ENCODE measurements around the gene DPY19L3.

The DPY19L3 gene

DNA sequence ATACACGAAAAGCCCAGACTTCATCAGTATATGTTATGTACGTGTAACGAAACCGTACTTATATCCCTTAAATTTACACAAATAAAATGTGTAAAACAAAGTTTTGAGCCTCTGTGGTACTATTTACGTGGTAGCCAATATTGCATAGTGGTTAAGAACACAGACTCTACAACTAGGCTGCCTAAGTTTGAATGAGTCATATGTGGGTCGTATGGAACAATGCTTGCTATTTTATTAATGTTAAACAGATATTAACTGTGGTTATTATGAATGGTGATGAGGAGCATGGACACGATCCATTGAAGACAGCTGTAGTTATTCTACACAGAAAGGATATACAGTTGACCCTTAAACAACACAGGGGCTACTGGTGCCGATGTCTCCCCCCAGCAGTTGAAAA lies 42.5 kb downstream of the DPY19L3 start:
- Histone ChIP-seq H3K36me3 (ENCODE audit: control insufficient read depth in 1 of 2, insufficient read depth in 2 of 2, low read length in 2 of 2) (peaks cover 0 to 12% of the 10 kb centered on the region in 2 donors), H3K4me3 (ENCODE audit: low read depth in 1 of 2, low read length in 2 of 2) (no peak overlapping the region), H3K27me3 (ENCODE audit: low read depth, low read length) (no peaks in the 10 kb centered on the region), H3K4me1 (ENCODE audit: control insufficient read depth in 1 of 2, insufficient read depth in 2 of 2, low read length in 2 of 2) (no peaks in the 10 kb centered on the region), H3K27ac (ENCODE audit: low read length) (no peak overlapping the region), H3K9me3 (ENCODE audit: control insufficient read depth in 1 of 2, low read length in 2 of 2) (no peaks in the 10 kb centered on the region)

DNA sequence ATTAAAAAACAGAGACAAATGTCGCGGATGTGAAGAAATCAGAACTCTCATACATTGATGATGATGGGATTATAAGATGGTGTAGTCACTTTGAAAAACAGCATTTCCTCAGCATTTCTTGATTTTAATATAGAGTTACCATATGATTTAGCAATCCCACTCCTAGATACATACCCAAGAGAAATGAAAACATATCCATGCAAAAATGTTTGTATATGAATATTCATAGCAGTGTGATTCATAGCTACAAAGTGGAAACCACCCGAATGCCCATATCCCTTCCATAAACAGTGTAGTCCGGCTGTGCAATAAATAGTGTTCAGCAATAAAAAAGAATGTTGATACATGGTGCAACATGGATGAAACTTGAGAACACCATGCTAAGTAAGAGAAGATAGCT lies 44.6 kb downstream of the DPY19L3 start:
- Histone ChIP-seq H3K27ac (ENCODE audit: low read length) (no peak overlapping the region), H3K4me3 (ENCODE audit: low read depth in 1 of 2, low read length in 2 of 2) (no peak overlapping the region), H3K4me1 (ENCODE audit: control insufficient read depth in 1 of 2, insufficient read depth in 2 of 2, low read length in 2 of 2) (no peaks in the 10 kb centered on the region), H3K27me3 (ENCODE audit: low read depth, low read length) (no peaks in the 10 kb centered on the region), H3K36me3 (ENCODE audit: control insufficient read depth in 1 of 2, insufficient read depth in 2 of 2, low read length in 2 of 2) (peaks cover 0 to 14% of the 10 kb centered on the region in 2 donors), H3K9me3 (ENCODE audit: control insufficient read depth in 1 of 2, low read length in 2 of 2) (no peaks in the 10 kb centered on the region)

DNA sequence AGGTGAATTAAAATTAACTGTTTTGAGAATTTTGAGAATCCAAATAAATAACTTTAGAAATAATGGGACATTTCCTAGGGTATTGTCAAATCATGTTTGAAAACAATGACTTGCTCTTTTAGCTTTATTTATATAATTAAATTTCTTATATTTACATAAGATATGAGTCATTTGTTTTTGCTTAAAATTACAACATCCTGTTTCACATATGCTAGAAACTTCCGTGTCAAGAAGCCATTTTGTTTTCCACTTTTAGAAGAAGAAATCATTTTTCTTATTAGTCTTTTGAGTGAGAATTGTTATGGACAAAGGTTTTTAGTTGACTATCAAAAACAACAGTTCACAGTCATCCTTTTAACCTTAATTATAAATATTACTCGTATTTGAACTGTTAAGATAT lies 48.2 kb downstream of the DPY19L3 start:
- no peaks in the 10 kb centered on the region for H3K27me3 ChIP-seq (ENCODE audit: low read depth, low read length)
- no peaks in the 10 kb centered on the region for H3K9me3 ChIP-seq (ENCODE audit: control insufficient read depth in 1 of 2, low read length in 2 of 2)
- H3K4me3 ChIP-seq (ENCODE audit: low read depth in 1 of 2, low read length in 2 of 2), result no peak overlapping the region
- no peak overlapping the region for H3K27ac ChIP-seq (ENCODE audit: low read length)
- peaks cover 5 to 16% of the 10 kb centered on the region in 2 donors for H3K36me3 ChIP-seq (ENCODE audit: control insufficient read depth in 1 of 2, insufficient read depth in 2 of 2, low read length in 2 of 2)
- H3K4me1 ChIP-seq (ENCODE audit: control insufficient read depth in 1 of 2, insufficient read depth in 2 of 2, low read length in 2 of 2), result no peaks in the 10 kb centered on the region

DNA sequence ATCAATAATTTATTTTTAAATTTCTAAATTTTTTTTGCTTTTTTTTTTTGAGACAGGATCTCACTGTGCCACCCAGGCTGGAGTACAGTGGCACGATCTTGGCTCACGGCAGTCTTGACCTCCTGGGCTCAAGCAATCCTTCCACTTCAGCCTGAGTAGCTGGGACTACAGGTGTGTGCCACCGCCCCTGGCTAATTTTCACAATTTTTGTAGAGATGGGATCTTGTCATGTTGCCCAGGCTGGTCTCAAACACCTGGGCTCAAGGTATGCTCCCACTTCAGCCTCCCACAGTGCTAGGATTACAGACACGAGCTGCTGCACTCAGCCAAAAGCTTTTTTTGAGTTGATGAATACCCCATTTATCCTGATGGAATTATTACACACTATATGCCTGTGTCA lies 50.8 kb downstream of the DPY19L3 start:
- Histone ChIP-seq H3K4me1 (ENCODE audit: control insufficient read depth in 1 of 2, insufficient read depth in 2 of 2, low read length in 2 of 2) (no peaks in the 10 kb centered on the region), H3K27ac (ENCODE audit: low read length) (no peak overlapping the region), H3K36me3 (ENCODE audit: control insufficient read depth in 1 of 2, insufficient read depth in 2 of 2, low read length in 2 of 2) (peaks cover 6 to 16% of the 10 kb centered on the region in 2 donors), H3K9me3 (ENCODE audit: control insufficient read depth in 1 of 2, low read length in 2 of 2) (no peaks in the 10 kb centered on the region), H3K27me3 (ENCODE audit: low read depth, low read length) (no peaks in the 10 kb centered on the region), H3K4me3 (ENCODE audit: low read depth in 1 of 2, low read length in 2 of 2) (no peak overlapping the region)

DNA sequence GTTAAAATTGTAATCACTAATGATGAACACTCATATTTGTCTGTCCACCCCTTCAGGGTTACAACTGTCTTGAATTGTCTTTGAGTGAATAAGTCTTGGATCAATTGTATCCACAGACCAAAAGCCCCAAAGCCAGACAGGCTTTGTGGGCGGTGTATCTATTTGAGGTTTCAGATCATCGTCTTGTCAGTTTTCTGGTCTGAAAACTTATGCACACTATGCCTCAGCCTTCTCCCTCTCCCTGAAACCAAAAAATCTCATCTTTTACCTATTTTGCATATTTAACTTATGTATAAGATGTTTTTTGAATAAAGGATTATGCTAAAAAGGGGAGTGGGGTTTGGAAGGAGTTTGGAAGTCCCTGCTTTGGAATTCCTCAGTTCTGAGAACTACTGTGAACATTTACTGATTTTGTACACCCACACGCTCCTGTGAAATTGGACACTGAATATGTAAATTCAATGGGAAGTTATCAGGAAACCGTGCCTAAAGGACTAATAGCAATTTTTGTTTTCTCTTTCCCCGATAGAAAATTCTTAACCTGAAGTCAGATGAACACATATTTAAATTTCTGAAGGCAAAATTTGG lies 52.1 kb downstream of the DPY19L3 start:
- Histone ChIP-seq H3K9me3 (ENCODE audit: control insufficient read depth in 1 of 2, low read length in 2 of 2) (no peaks in the 10 kb centered on the region), H3K36me3 (ENCODE audit: control insufficient read depth in 1 of 2, insufficient read depth in 2 of 2, low read length in 2 of 2) (peaks cover 8 to 9% of the 10 kb centered on the region in 2 donors), H3K27me3 (ENCODE audit: low read depth, low read length) (no peaks in the 10 kb centered on the region), H3K4me3 (ENCODE audit: low read depth in 1 of 2, low read length in 2 of 2) (no peak overlapping the region), H3K27ac (ENCODE audit: low read length) (no peak overlapping the region), H3K4me1 (ENCODE audit: control insufficient read depth in 1 of 2, insufficient read depth in 2 of 2, low read length in 2 of 2) (no peaks in the 10 kb centered on the region)

DNA sequence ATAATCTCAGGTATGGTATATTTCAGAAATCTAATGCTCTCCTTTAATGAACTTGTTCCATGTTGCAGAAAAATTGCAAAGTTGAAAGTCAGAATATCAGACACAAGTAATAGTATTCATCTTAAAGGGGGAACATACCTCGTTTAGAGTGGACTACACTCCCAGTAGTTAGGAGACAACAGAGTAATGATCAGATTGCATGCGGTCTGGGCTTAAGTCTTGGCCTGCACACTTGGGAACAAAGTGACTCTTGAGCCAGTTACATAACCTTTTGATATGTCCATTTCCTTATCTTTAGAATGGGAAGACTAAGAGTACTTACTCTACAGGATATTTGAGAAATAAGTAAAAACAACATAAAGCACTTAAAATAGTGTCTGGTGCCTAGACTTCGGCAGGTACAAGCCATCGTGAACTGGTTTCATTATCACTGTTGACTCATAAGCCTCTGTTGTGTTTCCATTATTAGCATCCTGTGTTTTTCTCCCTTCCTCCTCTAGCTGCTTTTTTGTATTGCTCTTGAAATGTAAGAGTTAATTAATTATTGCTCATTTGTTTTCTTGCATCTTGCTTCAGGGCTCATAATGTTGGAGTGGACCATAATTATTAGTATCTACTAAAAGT lies 53.0 kb downstream of the DPY19L3 start:
- Histone ChIP-seq H3K27ac (ENCODE audit: low read length) (no peak overlapping the region), H3K9me3 (ENCODE audit: control insufficient read depth in 1 of 2, low read length in 2 of 2) (no peaks in the 10 kb centered on the region), H3K27me3 (ENCODE audit: low read depth, low read length) (no peaks in the 10 kb centered on the region), H3K4me1 (ENCODE audit: control insufficient read depth in 1 of 2, insufficient read depth in 2 of 2, low read length in 2 of 2) (no peaks in the 10 kb centered on the region), H3K36me3 (ENCODE audit: control insufficient read depth in 1 of 2, insufficient read depth in 2 of 2, low read length in 2 of 2) (peaks cover 3 to 8% of the 10 kb centered on the region in 2 donors), H3K4me3 (ENCODE audit: low read depth in 1 of 2, low read length in 2 of 2) (no peak overlapping the region)

DNA sequence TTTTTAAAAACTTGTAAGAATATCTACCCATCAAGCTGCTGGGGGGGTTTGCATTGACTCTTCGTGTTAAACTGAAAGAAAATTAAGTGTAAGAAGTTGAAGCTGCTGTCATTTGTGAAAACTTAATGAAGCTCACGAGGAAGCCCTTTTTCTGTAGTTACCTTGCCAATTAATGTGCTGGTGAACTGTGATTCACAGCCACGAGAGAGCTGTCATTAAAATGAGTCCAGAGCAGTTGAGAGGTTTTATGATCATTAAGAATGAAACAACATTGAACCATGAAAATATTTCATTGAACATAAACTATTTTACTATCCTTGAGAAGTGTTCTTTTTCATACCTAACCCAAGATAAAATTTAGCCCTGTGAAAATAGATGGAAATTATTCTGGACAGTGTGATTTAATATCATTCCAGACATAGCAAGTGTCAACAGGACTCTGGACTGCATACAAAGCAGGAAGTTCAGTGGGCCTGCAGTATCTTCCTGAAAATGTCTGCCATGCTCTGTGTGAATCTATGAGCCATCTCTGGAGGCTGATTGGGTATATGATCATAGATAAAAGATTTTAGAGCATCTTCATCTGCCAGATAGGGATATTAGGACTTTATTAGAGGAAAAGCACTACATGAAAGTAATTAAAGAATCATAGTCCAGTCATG lies 53.8 kb downstream of the DPY19L3 start:
- H3K4me1 ChIP-seq (ENCODE audit: control insufficient read depth in 1 of 2, insufficient read depth in 2 of 2, low read length in 2 of 2), result no peaks in the 10 kb centered on the region
- no peaks in the 10 kb centered on the region for H3K9me3 ChIP-seq (ENCODE audit: control insufficient read depth in 1 of 2, low read length in 2 of 2)
- no peaks in the 10 kb centered on the region for H3K27me3 ChIP-seq (ENCODE audit: low read depth, low read length)
- no peak overlapping the region for H3K27ac ChIP-seq (ENCODE audit: low read length)
- H3K4me3 ChIP-seq (ENCODE audit: low read depth in 1 of 2, low read length in 2 of 2), result no peak overlapping the region
- H3K36me3 ChIP-seq (ENCODE audit: control insufficient read depth in 1 of 2, insufficient read depth in 2 of 2, low read length in 2 of 2), result peaks cover 3 to 8% of the 10 kb centered on the region in 2 donors

DNA sequence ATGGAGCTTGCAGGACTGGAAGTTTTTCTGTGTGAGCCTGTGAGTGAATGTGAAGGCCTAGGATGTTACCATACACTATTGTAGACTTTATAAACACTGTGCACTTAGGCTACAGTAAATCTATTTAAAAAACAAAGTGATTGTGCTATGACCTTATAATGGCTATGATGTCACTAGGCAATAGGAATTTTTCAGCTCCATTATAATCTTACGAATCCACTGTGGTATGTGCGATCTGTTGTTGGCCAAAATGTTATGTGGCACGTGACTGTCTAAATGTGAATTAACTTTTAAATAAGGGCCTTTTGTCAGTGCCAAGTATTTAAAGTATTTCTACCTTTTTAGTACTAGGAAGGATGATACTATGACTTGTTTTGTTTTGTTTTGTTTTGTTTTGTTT lies 54.9 kb downstream of the DPY19L3 start:
- no peaks in the 10 kb centered on the region for H3K27me3 ChIP-seq (ENCODE audit: low read depth, low read length)
- H3K4me1 ChIP-seq (ENCODE audit: control insufficient read depth in 1 of 2, insufficient read depth in 2 of 2, low read length in 2 of 2), result no peaks in the 10 kb centered on the region
- H3K36me3 ChIP-seq (ENCODE audit: control insufficient read depth in 1 of 2, insufficient read depth in 2 of 2, low read length in 2 of 2), result peaks cover 3 to 8% of the 10 kb centered on the region in 2 donors
- H3K4me3 ChIP-seq (ENCODE audit: low read depth in 1 of 2, low read length in 2 of 2), result no peak overlapping the region
- H3K27ac ChIP-seq (ENCODE audit: low read length), result no peak overlapping the region
- H3K9me3 ChIP-seq (ENCODE audit: control insufficient read depth in 1 of 2, low read length in 2 of 2), result no peaks in the 10 kb centered on the region

DNA sequence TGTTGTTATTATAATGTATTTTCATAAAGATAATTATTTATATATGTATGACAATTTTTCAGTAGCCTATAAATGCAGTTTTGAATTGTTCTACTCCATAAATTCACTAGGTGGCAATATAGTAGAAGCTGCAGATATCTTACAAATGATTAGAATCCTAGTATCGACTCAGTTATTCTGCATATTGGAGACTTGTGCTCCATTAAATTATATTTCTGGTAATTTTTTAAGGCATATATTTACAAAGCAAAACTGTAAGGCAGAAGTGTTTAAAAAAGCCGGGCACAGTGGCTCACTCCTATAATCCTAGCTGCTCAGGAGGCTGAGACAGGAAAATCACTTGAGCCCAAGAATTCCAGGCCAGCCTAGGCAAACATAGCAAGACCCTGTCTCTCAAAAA lies 58.7 kb downstream of the DPY19L3 start:
- Histone ChIP-seq H3K9me3 (ENCODE audit: control insufficient read depth in 1 of 2, low read length in 2 of 2) (no peaks in the 10 kb centered on the region), H3K4me1 (ENCODE audit: control insufficient read depth in 1 of 2, insufficient read depth in 2 of 2, low read length in 2 of 2) (no peaks in the 10 kb centered on the region), H3K36me3 (ENCODE audit: control insufficient read depth in 1 of 2, insufficient read depth in 2 of 2, low read length in 2 of 2) (peaks cover 7 to 8% of the 10 kb centered on the region in 2 donors), H3K27ac (ENCODE audit: low read length) (no peak overlapping the region), H3K4me3 (ENCODE audit: low read depth in 1 of 2, low read length in 2 of 2) (no peak overlapping the region), H3K27me3 (ENCODE audit: low read depth, low read length) (no peaks in the 10 kb centered on the region)

DNA sequence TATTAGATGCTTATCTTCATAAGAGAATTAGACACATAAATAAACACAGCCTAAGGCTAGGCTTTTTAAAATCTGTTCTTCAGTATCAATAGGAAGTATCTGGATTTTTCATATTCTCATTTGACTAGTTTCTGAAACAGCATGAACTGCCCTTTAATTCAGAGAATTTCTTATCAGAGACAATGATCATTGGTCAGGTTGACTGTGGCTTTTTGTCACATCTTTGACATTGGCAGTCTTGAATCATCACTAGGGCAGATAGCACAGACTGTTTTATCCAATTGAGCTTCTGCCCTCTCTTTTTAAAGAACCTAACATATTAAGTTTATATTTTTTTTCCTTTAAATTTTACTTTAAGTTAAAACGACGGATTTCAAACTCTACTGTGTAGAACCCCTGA lies 59.6 kb downstream of the DPY19L3 start:
- Histone ChIP-seq H3K4me3 (ENCODE audit: low read depth in 1 of 2, low read length in 2 of 2) (no peak overlapping the region), H3K4me1 (ENCODE audit: control insufficient read depth in 1 of 2, insufficient read depth in 2 of 2, low read length in 2 of 2) (no peaks in the 10 kb centered on the region), H3K36me3 (ENCODE audit: control insufficient read depth in 1 of 2, insufficient read depth in 2 of 2, low read length in 2 of 2) (peaks cover 8 to 11% of the 10 kb centered on the region in 2 donors), H3K27ac (ENCODE audit: low read length) (no peak overlapping the region), H3K9me3 (ENCODE audit: control insufficient read depth in 1 of 2, low read length in 2 of 2) (no peaks in the 10 kb centered on the region), H3K27me3 (ENCODE audit: low read depth, low read length) (no peaks in the 10 kb centered on the region)

DNA sequence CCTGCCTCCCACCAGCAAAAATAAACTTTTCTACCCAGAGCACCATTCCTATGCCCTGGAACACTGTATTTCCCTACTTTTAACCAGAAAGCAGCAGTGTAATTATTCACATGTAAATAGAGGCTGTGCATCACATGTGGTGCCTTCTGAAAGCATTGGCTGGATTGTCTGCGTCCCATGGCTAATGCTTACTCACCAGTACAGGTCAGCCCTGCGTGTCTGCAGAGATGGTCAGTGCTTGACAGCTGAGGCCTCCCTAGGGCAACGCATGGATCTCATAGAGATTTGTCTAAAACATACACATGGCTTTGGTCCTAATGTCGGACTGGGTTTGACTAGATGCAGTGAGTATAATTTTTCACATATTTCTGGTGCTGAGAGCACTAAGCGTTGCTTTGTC lies 64.2 kb downstream of the DPY19L3 start:
- Histone ChIP-seq H3K9me3 (ENCODE audit: control insufficient read depth in 1 of 2, low read length in 2 of 2) (no peaks in the 10 kb centered on the region), H3K27ac (ENCODE audit: low read length) (no peak overlapping the region), H3K36me3 (ENCODE audit: control insufficient read depth in 1 of 2, insufficient read depth in 2 of 2, low read length in 2 of 2) (peaks cover 5 to 31% of the 10 kb centered on the region in 2 donors), H3K4me3 (ENCODE audit: low read depth in 1 of 2, low read length in 2 of 2) (no peak overlapping the region), H3K27me3 (ENCODE audit: low read depth, low read length) (no peaks in the 10 kb centered on the region), H3K4me1 (ENCODE audit: control insufficient read depth in 1 of 2, insufficient read depth in 2 of 2, low read length in 2 of 2) (no peaks in the 10 kb centered on the region)

Data from muscle layer of duodenum (tissue), 2 donors.